Activated CD4-positive, alpha-beta T cell treated with anti-CD3 and anti-CD28 coated beads, Interleukin-2, amount 50 U/mL, for 16 hours (primary cell): ENCODE measurements around the gene PDE8A.
A peak's percentile ranks its signal among the peaks of the same experiment; 100 is the strongest.
"Not testable (repeated sequence)": the region's sequence is repeated elsewhere in the genome, so short reads cannot be mapped to it uniquely, and the experiment has no call there.

Experiments used
- DNase-seq: peaks from one replicate; pipeline ENCODE4 v3.0.0-alpha.2; 2020

The PDE8A gene

DNA sequence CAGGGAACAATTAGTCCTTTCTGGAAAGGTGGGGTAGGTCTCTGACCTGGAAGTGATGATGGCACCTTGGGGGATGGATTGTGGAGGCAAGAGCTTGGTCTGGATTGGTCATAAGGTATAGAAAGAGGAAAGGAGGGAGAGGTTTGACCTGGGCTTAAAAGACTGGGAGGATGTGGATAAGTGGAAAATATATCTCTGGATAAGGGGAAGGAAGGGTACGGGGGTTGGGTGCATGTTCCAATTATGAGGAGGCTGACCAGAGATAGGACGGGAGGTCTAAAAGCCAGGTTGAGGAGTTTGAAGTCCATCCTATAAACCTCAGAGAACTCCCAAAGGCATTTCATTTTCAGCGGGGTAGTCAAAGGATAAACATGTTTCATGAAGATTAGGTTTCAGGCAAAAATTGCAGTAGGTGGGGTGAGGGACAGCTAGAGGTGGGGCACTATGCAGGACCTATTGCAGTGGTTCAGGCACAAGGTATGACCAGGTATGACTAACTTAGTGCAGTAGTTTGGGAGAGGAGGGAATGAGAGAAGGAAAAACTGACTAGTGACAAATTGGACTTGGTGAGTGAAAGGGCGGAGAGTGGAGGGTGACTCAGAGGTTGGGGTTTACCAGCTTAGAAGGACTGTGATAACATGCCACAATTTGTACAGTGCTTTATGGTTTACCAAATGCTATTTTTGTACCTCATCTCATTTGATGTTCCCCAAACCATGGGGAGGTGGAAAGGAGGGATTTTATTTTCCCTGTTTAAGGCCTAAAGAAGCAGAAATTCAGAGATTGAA lies 10.7 kb downstream of the PDE8A start:
- peak; percentile 53 for DNase-seq

- DNase-seq, result no peak
These were observed 14.4 kb downstream of the PDE8A start for GRCh38 chr15:84996055-84996454.

DNA sequence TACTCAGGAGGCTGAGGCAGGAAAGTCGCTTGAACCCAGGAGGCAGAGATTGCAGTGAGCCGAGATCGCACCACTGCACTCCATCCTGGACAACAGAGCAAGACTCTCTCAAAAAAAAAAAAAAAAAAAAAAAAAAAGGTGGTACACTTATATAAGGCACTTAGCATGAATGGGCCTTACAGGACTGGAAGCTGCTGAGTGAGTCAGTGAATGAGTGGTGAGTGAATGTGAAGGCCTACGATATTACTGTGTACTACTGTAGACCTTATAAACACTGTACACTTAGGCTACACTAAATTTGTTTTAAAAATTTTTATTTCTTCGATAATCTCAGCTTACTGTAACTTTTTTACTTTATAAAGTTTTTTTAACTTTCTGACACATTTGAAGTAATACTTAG lies 15.1 kb downstream of the PDE8A start:
- not testable (repeated sequence) for DNase-seq

DNA sequence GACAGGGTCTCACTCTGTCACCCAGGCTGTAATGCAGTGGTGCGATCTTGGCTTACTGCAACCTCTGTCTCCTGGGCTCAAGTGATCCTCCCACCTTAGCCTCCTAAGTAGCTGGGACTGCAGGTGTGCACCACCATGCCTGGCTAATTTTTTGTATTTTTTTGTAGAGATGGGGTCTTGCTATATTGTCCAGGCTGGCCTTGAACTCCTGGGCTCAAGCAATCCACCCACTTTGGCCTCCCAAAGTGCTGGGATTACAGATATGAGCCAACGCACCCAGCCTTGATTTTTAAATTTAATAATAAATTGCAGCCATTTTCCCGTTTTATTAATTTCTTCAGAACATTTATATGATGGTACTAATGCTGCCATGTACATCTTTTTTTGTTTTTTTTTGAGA lies 15.6 kb downstream of the PDE8A start:
- not testable (repeated sequence) for DNase-seq

- no peak for DNase-seq
These were observed 18.7 kb downstream of the PDE8A start for GRCh38 chr15:85000189-85000864.

- no peak for DNase-seq
These were observed 19.3 kb downstream of the PDE8A start for GRCh38 chr15:85000937-85001336.

DNA sequence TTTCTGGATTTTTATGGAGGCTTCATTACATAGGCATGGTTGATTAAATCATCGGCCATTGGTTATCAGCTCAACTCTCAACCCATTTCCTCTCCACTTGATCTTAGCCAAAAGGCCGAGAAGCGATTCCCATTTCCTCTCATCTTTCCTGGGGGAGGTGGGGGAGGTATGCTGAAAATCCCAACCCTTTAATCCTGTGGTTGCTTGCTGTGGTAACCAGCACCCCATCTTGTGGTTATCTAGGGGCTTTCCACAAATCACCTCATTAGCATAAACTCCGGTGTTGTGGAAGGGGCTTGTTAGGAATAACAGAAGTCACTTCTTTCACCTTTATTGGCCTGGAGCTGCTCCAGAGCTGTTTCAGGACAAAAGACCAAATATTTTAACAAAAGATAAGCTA lies 20.9 kb downstream of the PDE8A start:
- DNase-seq, result no peak

GRCh38 chr15:85003593-85004312 lies 22.1 kb downstream of the PDE8A start:
- no peak for DNase-seq

GRCh38 chr15:85004550-85004949 lies 22.9 kb downstream of the PDE8A start:
- no peak for DNase-seq

DNA sequence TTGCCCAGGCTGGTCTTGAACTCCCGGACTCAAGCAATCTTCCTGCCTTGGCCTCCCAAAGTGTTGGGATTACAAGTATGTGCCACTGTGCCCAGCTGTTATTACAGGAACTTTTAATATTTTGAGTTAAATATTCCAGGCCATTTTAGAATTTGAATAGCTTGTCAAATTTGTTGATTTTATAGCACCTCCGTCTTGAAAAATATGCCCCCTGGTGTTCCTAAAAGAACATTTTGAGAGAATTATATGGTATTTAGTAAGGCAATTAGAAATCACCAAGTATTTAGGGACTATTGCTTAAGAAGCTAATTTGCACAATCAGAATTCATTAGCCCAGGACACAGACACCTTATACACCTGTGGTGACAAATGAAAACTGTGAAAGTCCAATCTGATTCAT lies 23.7 kb downstream of the PDE8A start:
- no peak for DNase-seq

DNA sequence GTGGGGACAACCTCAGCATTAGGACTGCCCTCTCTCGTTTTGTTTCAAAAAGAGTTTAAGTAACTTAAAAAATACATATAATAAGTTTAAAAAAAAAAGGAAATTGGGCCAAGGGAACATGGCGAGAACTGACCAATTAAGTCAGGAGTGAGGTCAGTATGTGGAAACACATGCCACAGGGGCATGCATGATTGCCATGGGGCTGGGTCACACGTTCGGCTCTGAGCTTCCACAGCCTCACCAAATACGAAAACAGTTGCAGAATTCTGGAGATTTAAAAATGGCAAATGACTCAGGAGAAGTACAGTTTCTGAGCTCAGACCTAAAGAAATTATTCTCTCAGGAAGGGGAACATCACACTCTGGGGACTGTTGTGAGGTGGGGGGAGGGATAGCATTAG lies 24.1 kb downstream of the PDE8A start:
- no peak for DNase-seq

DNA sequence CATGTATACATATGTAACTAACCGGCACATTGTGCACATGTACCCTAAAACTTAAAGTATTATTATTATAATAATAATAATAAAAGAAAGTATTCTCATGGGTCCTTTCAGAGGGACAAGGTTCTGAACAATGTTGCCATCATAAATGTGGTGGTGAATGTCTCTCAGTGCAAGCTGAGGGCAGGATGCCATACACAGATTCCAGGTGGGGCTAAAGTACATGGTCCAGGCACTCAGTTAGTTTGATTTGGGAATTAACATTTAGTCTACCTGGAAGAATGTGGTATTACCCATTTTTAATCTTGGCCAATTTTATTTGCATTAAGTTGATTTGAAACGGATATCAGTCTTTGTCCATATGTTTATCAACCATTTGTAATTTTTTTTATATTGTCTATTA lies 24.5 kb downstream of the PDE8A start:
- no peak for DNase-seq

- DNase-seq, result no peak
These were observed 25.0 kb downstream of the PDE8A start for GRCh38 chr15:85006655-85007054.

GRCh38 chr15:85007137-85007536 lies 25.5 kb downstream of the PDE8A start:
- no peak for DNase-seq

DNA sequence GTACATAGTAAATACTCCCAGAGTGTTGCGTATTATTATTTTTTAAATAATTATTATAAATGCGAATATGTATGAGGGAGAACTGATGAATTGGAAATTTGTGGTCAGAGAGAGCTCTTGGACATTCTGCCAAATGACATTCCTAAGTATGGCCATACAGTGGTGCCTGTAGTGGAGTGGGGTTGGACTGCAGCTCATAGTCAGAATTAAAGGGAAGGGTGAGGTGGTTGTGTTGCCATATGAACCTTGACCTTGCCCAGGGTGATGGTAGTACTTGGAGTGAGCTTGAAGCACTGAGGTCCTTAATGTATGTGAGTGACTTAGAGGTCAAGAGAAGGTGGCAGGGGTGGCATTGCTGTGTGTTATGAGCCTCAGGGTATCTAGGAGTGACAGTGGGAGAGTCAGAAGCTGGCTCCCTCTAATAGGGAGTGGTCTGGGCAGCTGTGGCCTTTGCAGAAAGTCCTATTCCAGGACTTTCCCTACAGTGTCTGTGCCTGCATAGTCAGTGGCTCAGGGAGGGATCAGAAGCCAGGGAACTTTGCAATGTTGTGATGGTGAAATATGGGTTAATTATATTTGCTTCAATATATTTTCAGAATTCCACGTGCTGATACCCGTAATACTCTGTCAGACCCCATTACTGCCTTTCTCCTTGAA lies 26.2 kb downstream of the PDE8A start:
- no peak for DNase-seq

DNA sequence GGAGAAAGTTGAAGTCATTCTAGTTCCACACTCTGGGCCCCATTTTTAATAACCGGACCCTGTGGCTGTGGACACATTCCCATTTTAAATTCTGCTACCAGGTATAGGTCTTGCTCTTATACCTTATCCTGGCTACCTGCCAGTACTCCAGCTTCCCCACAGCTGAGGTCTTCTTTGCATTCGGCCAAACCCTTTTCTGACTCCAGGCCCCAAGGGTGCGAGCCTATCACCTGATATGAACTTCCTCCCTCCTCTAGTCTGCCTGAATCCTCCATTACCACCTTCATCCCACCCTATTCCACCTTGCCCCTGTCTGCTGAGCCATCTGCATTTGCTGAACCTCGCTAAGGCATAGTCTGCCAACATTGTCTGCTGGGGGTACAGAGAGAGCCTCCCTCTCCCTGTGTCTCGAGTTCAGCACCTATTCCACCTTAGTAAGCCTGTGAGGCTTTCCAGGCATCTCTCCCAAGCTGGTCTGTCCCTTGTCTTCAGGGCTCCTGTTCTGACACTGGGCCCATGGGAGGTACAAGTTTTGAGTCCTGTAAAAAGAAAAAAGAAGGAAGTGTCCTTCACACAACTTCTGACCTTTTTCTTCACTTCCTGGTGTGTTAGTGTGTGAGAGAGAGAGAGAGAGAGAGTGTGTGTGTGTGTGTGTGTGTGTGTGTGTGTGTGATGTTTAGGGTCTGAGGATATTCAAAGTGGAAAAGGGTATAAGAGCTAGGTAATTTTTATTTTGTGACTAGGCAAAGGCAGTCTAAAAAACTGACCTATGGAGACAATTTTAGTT lies 27.0 kb downstream of the PDE8A start:
- no peak for DNase-seq

- no peak for DNase-seq
These were observed 27.8 kb downstream of the PDE8A start for GRCh38 chr15:85009435-85009834.

GRCh38 chr15:85010071-85010385 lies 28.4 kb downstream of the PDE8A start:
- DNase-seq, result no peak

- no peak for DNase-seq
These were observed 28.9 kb downstream of the PDE8A start for GRCh38 chr15:85010386-85011159.

- DNase-seq, result no peak
These were observed 29.5 kb downstream of the PDE8A start for GRCh38 chr15:85011160-85011571.

GRCh38 chr15:85011724-85012123 lies 30.1 kb downstream of the PDE8A start:
- not testable (repeated sequence) for DNase-seq

DNA sequence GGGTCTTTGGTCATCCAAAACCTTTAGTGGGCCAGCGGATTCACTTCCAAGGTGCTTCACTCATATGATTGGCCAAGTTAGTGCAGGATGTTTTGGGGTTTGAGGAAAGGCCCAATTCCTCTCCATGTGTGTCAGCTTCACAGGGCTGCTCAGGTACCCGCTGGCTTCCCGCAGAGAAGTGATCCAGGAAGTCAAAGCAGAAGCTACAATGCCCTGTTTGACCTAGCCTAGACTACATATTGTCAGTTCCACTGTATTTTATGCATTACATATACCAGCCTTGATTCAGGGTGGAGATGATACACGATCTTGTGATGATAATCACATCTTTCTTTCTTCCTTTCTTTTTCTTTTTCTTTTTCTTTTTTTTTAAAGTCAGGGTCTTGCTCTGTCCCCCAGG lies 32.1 kb downstream of the PDE8A start:
- no peak for DNase-seq
